GM13976 (cell line): ENCODE data around the gene TMEM221.

Experiments used
- DNase-seq: peaks from one replicate; pipeline ENCODE4 v3.0.0; 2012; ENCODE audit warnings: low spot score
- CTCF ChIP-seq: IDR thresholded peaks from 2 replicates; pipeline ENCODE4 v1.5.1; 2012; ENCODE audit warnings: borderline replicate concordance, mild to moderate bottlenecking; ENCODE audit not compliant: insufficient read depth; ENCODE audit errors: extremely low read depth, missing control alignments, control extremely low read depth
- in situ Hi-C: fragments of 300-500 bp; cut with MboI; formaldehyde crosslinking; loops from one replicate; pipeline ENCODE4 v1.12.0; 2022; ENCODE audit warnings: low sequenced_read_pairs, mixed read lengths, inconsistent platforms; ENCODE audit not compliant: unreplicated experiment

TMEM221 gene

DNA sequence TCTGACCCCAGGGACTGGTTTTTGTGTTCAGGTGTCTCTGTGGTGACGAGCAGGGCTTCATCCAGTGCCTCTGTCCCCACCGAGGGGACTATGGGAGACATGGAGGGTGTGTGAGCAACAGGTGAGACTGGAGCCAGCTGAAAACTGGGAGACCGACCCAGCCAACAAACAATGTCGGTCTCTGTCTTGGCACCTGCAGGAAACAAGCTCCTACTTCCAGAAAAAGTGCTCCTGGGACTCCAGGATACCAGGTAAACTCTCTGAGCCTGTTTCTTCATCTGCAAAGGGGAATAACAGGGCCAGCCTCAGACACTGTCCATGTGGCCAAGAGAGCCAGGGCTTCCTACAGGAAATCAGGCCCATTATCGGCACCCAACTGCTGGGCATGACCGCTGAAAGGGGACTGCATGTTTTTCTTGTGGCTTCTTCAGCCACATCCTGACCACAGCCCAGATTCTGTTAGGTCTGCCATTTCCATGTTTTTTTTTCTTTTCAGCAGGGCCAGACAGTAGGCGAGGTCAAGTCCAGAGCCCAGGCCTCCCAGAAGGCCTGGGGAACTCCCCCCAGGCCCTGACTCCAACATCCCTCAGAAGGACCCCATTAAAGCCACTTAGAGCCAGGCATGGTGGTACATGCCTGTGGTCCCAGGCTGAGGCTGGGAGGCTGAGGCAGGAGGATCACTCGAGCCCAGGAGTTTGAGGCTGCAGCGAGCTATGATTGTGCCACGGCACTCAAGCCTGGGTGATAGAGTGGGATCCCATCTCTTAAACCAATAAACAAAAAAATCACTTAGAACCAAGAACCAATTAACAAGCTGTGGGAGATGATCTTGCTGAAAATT, 42.2 kb downstream of the TMEM221 start:
- in situ Hi-C loops, result no loop called here
- TF ChIP-seq CTCF, result no peak
- peak; percentile 49 for DNase-seq

DNA sequence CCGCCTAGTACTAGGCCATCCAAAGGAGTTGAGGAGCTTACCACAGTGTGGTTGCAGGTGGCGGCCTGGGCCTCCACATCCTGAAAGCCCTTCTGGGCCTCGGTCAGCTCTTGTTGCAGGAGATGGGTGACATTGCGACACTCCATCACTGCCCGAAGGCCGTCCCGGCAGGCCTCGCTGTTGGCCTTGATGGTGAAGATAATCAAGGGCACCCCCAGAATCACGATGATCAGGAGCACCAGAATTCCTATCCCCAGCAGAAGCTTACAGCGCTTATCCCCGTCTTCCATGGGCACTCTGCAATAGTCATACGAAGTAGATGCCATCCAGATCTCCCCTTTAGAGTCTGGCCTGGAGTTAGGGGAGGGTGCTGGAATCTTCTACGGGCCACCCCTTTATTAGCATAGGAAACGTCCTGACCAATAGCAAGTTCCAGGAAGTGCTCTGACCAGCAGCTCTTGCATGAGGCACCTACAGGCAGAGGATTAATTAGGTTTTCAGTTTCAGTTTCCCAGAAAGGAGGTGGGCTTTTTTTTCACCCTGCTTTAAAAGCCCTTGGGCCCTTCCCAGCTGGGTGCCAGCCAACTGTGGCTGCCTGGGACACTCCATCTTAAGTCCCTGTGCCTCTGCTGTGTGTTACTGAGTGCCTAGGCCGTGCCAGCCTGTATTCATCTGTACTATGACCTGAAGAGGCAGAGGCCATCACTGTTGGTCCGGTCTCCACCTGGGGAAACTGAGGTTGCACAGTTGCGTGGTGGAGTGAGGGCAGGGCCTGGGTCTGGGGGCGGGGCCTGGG, 43.0 kb downstream of the TMEM221 start, which contains the start of gene BST2:
BST2 (minus strand) TSS at position 381 of the 796 bp plus-strand sequence; CDS start at position 326, 55 bp downstream.
- in situ Hi-C loops, result no loop called here
- TF ChIP-seq CTCF, result no peak
- DNase-seq, result peak; percentile 94

DNA sequence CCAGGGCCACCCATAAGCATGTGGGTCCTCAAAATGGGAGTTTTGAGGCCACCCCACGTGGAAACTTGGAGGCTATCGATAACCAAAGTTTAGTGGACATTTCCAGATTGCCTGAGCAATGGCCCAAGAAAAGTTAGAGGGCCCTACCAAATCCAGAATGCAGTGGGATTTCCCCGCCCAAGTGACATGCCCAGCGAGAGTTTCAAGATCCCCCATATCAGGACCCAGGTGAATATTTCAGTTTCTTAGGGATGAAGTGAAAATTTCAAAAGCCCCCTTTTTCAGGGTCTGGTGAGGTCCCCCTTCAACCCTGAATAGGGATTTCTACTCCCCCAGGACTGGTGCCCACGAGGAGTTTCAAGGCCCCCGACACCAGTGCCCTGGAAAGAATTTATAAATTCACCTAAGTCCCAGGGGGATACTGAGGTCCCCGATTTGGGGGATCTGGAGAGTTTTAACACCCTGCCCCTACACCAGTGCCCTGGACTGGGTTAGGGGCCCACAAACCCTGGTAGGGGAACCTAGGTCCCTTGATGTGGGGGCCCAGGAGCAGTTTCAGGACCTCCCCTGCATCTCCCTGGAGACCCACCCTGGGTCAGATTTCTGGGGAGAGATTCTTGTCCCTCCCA, 43.7 kb downstream of the TMEM221 start:
- no peak for TF ChIP-seq CTCF
- in situ Hi-C loops, result no loop called here
- DNase-seq, result peak; percentile 61

- in situ Hi-C loops, result no loop called here
- DNase-seq, result peak; percentile 42
- TF ChIP-seq CTCF, result no peak
Observed at GRCh38 chr19:17404015-17404414, 44.5 kb downstream of the TMEM221 start.

- DNase-seq, result peak; percentile 89
- no peak for TF ChIP-seq CTCF
- in situ Hi-C loops, result no loop called here
Observed at GRCh38 chr19:17402982-17403855, 45.2 kb downstream of the TMEM221 start.
